ENCODE results near the gene HRAS. TPM values are rescaled to one million over a fixed set of nuclear protein-coding genes. Genes with fewer than 3 reads are reported as not detected.

HRAS gene
- total RNA-seq: 50.7 and 66.3 TPM in 2 replicates

DNA sequence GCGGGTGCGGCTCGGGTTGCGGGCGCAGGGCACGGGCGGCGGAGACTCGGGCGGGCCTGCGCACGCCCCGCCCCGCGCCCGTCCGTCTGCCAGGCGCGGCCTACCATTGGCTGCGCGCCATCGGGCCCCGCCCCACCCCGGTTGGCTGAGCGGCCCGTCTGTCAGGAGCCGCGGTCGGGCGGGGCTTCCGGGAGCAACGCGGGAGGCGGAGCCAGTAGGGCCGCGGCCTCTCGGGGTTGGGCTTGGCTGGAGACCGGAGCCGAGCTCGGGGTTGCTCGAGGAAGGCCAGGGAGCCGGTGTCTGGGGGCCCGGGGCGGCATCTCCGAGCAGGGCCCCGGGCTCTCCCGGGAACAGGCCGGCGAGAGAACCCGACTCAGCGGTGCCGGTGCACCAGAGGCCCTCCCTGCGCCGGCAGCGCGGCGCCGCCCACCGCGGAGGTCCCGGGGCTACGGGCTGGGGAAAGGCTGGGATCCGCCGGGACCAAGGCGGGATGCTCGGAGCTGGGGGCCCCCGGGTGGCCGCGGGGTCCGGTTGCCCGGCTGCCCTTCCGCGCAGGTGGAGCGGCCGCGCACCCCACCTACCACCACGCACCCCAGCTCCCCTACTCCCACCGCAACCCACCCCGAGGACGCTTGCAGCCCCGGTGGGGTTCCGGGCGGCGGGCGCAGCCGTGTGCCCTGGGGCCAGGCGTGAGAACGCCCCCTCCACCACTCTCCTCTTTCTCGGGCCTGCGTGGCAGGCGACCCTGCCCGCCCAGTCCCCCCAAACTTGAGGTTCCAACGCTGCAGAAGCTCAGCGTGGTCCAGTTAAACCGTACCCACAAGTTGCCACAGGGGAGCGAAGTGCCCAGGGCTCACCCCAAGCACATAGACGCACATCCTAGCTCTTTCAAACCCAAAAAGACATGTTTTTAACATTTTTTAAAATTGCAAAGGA, at the start of gene HRAS:
Gene HRAS (minus strand): TSS at position 58 of the 936 bp plus-strand sequence.

GRCh38 chr11:575996-576768, 40.8 kb upstream of the HRAS start, which contains the start of gene PHRF1:
Gene PHRF1 (plus strand): TSS chr11:576470. CDS start chr11:581513, 5,043 bp downstream.

GRCh38 chr11:560305-561147, 25.1 kb upstream of the HRAS start, which contains the start of the genes LMNTD2 and RASSF7:
Gene LMNTD2 (minus strand): TSS chr11:560738. CDS start chr11:560716, 22 bp downstream.
Gene RASSF7 (plus strand): TSS chr11:560970. CDS start chr11:561769, 799 bp downstream.

DNA sequence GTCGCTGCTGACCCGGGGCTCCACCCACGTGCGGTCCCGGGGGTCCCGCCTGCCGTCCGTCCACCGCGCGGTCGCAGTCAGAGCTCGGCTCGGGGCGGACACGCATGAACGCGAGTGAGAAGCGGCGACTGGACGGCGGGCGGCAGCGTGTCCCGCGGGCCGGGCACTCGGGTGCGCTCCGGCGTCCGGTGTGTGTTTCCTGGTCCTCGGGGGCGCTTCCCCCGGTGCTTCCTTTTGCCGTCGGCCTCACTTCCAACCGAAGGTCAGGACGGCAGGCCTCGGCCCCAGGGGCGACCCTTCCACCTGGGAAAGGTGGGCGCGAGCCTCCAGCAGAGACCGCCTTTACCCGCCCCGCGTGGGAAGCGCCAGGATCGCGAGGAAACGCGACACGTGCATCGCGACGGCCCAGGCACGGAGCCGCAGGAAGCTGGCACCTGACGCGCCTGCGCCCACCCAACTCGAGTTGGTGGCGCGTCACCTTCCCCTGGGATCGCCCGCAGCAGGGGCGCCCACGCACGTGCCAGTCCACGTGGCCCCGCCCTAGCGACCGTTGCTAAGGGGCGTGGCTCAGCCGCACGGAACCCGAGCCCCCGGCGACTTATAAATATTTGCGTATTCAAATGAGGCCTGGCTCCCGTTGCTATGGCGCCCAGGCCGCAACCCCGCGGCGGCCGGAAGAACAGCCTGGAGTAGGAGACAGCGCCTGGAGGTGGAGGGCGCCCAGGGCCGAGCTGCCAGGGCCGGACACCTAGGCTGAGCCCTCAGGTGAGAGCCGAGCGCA, 1.7 kb upstream of the HRAS start, which contains the start of gene LRRC56:
Gene LRRC56 (plus strand): TSS at position 687 of the 781 bp plus-strand sequence. CDS start 3,158 bp downstream, outside the sequence.

DNA sequence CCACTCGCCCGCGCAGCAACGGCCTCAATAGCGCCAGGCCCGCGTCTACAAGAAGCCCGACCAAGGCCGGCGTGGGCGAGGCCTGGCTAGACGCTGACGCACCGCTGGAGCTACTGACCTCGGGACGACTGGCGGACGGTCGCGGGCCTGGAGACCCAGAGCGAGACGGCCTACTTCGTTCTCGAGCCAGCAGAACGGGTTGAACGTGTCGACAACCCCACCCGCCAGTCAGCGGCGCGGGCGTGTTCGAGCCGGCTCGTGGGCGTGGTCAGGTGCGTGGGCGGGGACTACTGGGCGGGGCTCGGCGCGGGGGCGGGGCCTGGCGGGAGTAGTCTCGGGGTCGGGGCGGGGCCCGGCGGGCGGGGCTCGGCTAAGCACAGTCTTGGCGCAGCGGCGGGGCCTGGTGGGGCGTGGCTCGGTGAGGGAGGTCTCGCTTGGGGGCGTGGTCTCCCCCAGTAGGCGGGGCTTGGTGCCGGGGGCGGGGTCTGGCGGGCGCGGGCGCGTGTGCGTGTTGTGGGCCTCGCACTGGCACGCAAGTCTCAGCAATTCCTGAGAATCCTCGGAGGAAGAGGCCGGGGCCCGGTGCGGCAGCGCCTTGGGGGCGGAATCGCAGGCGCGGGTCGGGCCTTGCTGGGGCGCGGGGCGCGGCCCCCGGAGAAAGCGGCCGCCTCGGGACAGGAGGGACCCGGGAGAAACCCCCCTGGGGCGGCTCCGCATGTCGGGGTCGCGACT, 28.2 kb downstream of the HRAS start, which contains the start of gene RNH1:
Gene RNH1 (minus strand): TSS at position 248 of the 732 bp plus-strand sequence. CDS start 5,080 bp downstream, outside the sequence.

Other genes starting within 250 kb of the HRAS start
- gene PGGHG, start 246.4 kb downstream of the HRAS start, total RNA-seq: 2.9 and 6.4 TPM in 2 replicates
- not detected in 2 replicates for gene IFITM5, start 236.1 kb downstream of the HRAS start, total RNA-seq
- gene IFITM2, start 227.8 kb downstream of the HRAS start, total RNA-seq: 142 and 147 TPM in 2 replicates
- 95.4 and 122 TPM in 2 replicates for gene IFITM1, start 221.5 kb downstream of the HRAS start, total RNA-seq
- 188 and 208 TPM in 2 replicates for gene IFITM3, start 214.7 kb downstream of the HRAS start, total RNA-seq
- gene B4GALNT4, start 166.1 kb downstream of the HRAS start, total RNA-seq: 1.2 and 2.0 TPM in 2 replicates
- gene PKP3, start 141.4 kb downstream of the HRAS start, total RNA-seq: 1.6 and 4.9 TPM in 2 replicates
- gene SIGIRR, start 120.6 kb downstream of the HRAS start, total RNA-seq: 32.9 and 45.9 TPM in 2 replicates
- not detected in 2 replicates for gene ANO9, start 93.6 kb downstream of the HRAS start, total RNA-seq
- 21.4 and 57.4 TPM in 2 replicates for gene PTDSS2, start 85.3 kb downstream of the HRAS start, total RNA-seq
- gene RNH1, start 28.3 kb downstream of the HRAS start, total RNA-seq: 434 and 503 TPM in 2 replicates
- 0.71 and 1.4 TPM in 2 replicates for gene LRRC56, start 2.0 kb upstream of the HRAS start, total RNA-seq
- 0.29 TPM in 1 of 2 replicates, not detected in the other for gene LMNTD2, start 25.2 kb upstream of the HRAS start, total RNA-seq
- gene RASSF7, start 25.4 kb upstream of the HRAS start, total RNA-seq: 14.7 and 36.0 TPM in 2 replicates
- gene PHRF1, start 40.9 kb upstream of the HRAS start, total RNA-seq: 11.0 and 16.7 TPM in 2 replicates
- gene IRF7, start 80.4 kb upstream of the HRAS start, total RNA-seq: 11.7 and 21.3 TPM in 2 replicates
- gene CDHR5, start 89.4 kb upstream of the HRAS start, total RNA-seq: not detected in 2 replicates
- not detected in 2 replicates for gene SCT, start 91.6 kb upstream of the HRAS start, total RNA-seq
- gene DRD4, start 101.7 kb upstream of the HRAS start, total RNA-seq: not detected in 2 replicates
- gene DEAF1, start 159.6 kb upstream of the HRAS start, total RNA-seq: 20.0 and 26.5 TPM in 2 replicates
- gene TMEM80, start 160.2 kb upstream of the HRAS start, total RNA-seq: 27.5 and 48.1 TPM in 2 replicates
- gene EPS8L2, start 170.7 kb upstream of the HRAS start, total RNA-seq: 31.1 and 40.8 TPM in 2 replicates
- 155 and 167 TPM in 2 replicates for gene TALDO1, start 211.9 kb upstream of the HRAS start, total RNA-seq
- 23.2 and 49.3 TPM in 2 replicates for gene GATD1, start 241.9 kb upstream of the HRAS start, total RNA-seq